GM04503 (cell line): ENCODE measurements around the gene SMAD4.
"Not testable (repeated sequence)": the region's sequence is repeated elsewhere in the genome, so short reads cannot be mapped to it uniquely, and the experiment has no call there.

Experiments used
- DNase-seq: peaks from one replicate; pipeline ENCODE4 v3.0.0-alpha.2; 2012; ENCODE audit warnings: low read depth

The SMAD4 gene

DNA sequence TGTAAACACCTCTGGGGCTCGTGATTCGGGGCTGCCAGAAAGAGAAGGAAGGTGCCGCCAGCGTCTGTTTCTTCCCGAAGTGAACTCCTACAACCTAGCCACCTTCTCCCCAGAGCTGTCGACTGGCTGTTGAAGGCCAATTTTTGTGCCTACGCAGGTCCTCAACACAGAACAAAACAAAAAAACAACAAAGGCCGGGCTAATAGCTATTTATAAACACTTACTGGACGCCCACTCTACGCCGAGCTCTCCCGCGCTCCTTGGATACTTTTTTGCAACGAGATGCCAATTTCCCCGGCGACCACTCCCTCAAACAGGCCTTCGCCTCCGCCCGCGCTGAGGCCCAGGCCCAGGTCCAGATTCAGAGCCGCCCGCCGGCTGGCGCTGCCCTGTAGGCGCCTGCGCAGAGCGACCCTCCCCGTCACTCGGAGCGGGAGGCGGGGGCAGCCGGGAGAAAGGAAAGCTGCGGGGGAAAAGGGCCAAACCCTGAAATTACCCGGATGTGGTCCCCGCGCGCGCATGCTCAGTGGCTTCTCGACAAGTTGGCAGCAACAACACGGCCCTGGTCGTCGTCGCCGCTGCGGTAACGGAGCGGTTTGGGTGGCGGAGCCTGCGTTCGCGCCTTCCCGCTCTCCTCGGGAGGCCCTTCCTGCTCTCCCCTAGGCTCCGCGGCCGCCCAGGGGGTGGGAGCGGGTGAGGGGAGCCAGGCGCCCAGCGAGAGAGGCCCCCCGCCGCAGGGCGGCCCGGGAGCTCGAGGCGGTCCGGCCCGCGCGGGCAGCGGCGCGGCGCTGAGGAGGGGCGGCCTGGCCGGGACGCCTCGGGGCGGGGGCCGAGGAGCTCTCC is at the start of gene SMAD4:
Gene SMAD4, plus strand, starts transcription at position 520 of the 843 bp plus-strand sequence. CDS start 16,834 bp downstream, outside the sequence.
- DNase-seq, result peak; percentile 72

GRCh38 chr18:50981381-50981780 is 48.6 kb upstream of the SMAD4 start:
- DNase-seq, result peak; percentile 21

- no peak for DNase-seq
Observed at GRCh38 chr18:50982086-50982801, 47.8 kb upstream of the SMAD4 start.

GRCh38 chr18:50982802-50983179 is 47.2 kb upstream of the SMAD4 start:
- DNase-seq, result no peak

GRCh38 chr18:50986360-50987087 is 43.5 kb upstream of the SMAD4 start:
- DNase-seq, result peak; percentile 69

GRCh38 chr18:50987261-50987660 is 42.8 kb upstream of the SMAD4 start:
- no peak for DNase-seq

DNA sequence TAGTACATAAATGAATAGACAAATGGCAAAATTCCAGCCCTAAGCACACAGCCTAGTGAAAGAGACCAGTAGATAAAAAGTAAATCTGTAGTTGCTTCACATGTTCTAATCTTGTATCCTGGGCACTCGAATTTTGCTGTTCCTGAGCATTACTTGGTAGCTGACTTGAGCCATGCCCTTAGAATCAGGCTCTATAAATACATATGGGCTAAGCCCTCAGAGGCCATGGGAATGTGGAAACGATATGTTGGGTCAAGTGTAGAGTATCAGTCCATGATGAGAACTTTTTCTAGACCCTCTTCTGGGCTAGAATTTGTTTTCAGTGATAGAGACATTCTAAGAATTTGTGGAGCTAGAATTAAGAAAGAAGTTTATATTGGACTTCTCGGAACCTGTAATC is 40.3 kb upstream of the SMAD4 start:
- DNase-seq, result no peak

DNA sequence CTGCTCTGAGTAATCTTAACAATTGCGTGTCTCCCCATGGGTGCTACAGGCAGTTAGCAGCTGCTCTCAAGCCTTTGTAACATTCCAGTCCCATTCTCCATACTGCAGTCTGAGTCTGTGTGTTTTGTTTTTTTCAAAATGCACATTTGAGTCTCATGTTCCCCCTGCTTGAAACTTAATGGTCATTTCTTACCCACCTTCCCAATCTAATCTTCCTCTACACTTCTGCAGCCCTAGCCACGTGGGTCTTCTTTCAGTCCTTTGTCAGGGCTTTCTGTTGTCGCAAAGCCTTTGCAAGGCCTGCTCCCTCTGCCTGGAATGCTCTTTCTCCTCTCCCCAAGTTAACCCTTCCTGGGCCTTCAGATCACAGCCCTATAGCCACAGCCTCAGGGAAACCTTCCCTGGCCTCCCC is 37.7 kb upstream of the SMAD4 start:
- DNase-seq, result no peak

DNA sequence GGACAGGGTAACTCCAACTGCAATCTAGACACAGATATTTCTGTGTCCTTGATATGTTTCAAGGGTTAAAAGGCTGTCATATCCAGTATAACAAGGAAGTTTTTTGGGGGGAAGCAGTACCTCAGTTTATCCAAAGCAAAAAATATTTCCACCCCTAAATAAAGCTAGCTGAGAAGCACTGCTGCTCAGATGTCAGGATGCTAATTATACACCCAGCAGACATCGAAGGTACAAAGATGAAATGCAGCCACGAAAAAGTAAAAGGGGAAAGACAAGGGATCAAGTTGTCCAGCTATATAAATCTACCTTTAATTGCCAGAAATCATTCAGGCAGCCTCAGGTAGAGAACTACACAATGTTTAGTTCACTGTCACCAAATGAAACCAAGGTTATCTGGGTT is 36.0 kb upstream of the SMAD4 start:
- DNase-seq, result no peak

- not testable (repeated sequence) for DNase-seq
Observed at GRCh38 chr18:51003174-51003573, 26.8 kb upstream of the SMAD4 start.

- no peak for DNase-seq
Observed at GRCh38 chr18:51006061-51006818, 23.8 kb upstream of the SMAD4 start.

- no peak for DNase-seq
Observed at GRCh38 chr18:51006948-51007789, 22.8 kb upstream of the SMAD4 start.

DNA sequence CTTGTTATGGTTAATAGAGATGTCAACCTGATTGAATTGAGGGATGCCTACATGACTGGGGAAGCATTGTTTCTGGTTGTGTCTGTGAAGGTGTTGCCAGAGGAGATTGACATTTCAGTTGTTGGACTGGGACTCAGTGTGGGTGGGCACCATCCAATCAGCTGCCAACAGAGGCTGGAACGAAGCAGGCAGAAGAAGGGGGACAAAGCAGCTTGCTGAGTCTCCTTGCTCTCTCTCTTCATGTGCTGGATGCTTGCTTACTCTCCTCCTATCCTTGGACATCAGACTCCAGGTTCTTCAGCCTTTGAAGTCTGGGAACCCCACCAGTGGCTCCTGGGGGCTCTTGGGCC is 22.2 kb upstream of the SMAD4 start:
- DNase-seq, result no peak

GRCh38 chr18:51009072-51009471 is 20.9 kb upstream of the SMAD4 start:
- no peak for DNase-seq

DNA sequence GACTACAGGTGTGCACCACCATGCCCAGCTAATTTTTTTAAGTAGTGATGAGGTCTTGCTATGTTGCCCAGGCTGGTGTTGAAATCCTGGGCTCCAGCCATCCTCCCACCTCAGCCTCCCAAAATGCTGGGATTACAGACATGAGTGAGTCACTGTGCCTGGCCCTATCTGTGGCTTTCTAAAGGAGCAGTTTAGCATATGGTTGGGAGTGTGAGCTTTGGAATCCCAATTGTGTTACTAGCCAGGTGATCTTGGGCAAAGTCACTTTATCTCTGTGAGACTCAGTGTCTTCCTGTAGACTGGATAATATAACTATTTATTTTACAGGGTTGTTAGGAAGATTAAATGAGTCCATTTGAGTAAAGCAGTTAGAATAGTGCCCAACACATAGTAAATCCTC is 19.8 kb upstream of the SMAD4 start:
- no peak for DNase-seq

- no peak for DNase-seq
Observed at GRCh38 chr18:51011709-51012108, 18.3 kb upstream of the SMAD4 start.

DNA sequence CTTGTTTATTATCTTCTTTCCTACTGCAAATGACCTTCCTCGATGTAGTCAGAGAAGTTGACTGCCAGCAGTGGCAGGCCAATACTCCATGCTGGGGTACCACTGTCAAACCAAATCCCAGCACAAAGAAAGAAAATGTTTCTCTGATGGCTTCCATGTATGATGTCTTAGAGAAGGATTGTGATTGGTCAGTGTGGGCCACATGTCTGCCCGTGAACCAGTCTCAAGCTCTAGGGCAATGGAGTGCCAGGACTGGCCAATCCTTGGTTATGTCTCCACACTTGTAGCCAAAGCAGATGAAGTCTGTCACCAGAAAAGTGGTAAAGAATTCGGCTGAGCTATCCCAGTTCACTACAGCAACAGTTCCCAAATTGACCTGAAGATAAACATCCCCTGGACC is 17.6 kb upstream of the SMAD4 start:
- DNase-seq, result no peak

DNA sequence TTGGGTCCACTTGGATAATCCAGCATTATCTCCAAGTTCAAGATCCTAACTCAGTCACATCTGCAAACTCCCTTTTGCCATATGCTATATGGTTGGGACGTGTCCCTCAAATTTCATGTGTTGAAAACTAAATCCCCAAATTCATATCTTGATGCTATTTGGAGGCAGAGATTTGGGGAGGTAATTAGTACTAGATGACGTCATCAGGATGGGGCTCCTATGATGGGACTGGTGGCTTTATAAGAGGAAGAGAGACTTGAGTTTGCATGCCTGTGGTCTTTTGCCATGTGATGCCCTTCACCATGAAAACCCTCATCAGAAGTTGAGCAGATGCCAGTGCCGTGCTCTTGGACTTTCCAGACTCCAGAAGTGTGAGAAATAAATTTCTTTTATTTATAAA is 16.8 kb upstream of the SMAD4 start:
- no peak for DNase-seq

DNA sequence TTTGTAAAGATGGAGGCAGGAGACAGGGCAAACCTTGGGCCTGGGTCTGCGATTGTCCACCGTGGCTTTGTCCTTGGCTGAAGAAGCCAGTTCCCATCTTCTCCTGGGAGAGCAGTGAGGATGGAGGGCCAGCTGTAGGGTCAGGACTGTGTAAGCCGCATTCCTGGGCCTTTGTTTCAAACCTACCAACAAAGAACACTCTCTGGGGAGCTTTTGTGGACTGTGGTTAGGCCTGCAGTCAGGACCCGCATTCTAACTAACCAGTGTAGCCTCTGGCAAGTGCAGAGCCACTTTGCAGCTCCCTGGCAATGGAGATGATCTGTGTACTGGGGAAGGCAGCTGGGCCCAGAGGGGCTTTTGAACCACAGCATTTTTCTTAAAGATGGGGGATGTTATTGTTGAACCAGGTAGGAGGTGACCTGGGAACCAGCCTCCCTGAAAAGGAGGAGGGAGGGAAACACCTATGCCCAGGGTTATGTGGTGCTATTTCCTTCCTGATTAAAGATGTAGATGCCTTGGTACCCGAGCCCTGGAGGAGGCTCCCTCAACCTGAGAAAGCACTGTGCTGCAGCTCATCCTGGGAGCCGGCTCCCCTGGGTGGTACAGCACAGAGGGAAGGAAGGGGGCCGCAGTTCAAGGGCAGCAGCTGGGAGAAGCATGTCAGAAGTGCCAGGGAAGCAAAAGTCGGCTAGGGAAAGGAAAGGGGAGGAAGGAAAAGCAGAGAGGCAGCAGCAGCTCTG is 12.7 kb upstream of the SMAD4 start:
- DNase-seq, result no peak

- no peak for DNase-seq
Observed at GRCh38 chr18:51020536-51020935, 9.5 kb upstream of the SMAD4 start.
